ENCODE results near the gene PPP1R3F. TPM values are rescaled to one million over a fixed set of nuclear protein-coding genes. Genes with fewer than 3 reads are reported as not detected.
"Not testable (repeated sequence)": the region's sequence is repeated elsewhere in the genome, so short reads cannot be mapped to it uniquely, and the experiment has no call there.

Gene PPP1R3F
- total RNA-seq, 2 experiments from 2014 or later: 5.1 to 5.3 TPM

GRCh38 chrX:49291615-49292337 is 22.2 kb downstream of the PPP1R3F start:
- TF ChIP-seq EZH2phosphoT487 (IDR thresholded peaks at IDR 0.05; ENCODE audit: borderline replicate concordance, low read depth, low read length) (no peak), CTCF (conservative IDR thresholded peaks at IDR 0.05; ENCODE audit: low read length) (peak; percentile 75)
- ChIA-PET POLR2A (interaction anchor here (0.6 kb wide), 1 partner anchor 698 kb away, joined by 3 read pairs; no protein-coding TSS in a partner anchor), CTCF (ENCODE audit: unreplicated experiment) (interaction anchor here (0.6 kb wide), 1 partner anchor 1637 kb away, joined by 3 read pairs; no protein-coding TSS in a partner anchor)
- Histone ChIP-seq H2AFZ (ENCODE audit: low read length) (no peak overlapping the region), H3K9me3 (ENCODE audit: low read length) (no peaks in the 10 kb centered on the region), H4K20me1 (ENCODE audit: insufficient read depth, low read length) (no peaks in the 10 kb centered on the region), H3K4me2 (ENCODE audit: low read length) (no peak overlapping the region), H3K79me2 (ENCODE audit: insufficient read depth, low read depth, low read length) (no peaks in the 10 kb centered on the region), H3K27ac (ENCODE audit: low read depth, low read length, poor library complexity, severe bottlenecking) (no peak overlapping the region), H3K9me2 (ENCODE audit: insufficient read depth, low read length) (no peaks in the 10 kb centered on the region), H3K4me3 (ENCODE audit: low read depth, low read length, poor library complexity, severe bottlenecking) (no peak overlapping the region), H3K4me1 (ENCODE audit: insufficient read depth, low read length, poor library complexity, severe bottlenecking) (no peaks in the 10 kb centered on the region), H3K36me3 (ENCODE audit: insufficient read depth, low read length) (no peaks in the 10 kb centered on the region)
- DNase-seq (ENCODE audit: low spot score): peak; percentile 51
- no TSS peak for BruUV-seq (replicated peaks)
- intact Hi-C loops (cut with micrococcal nuclease; ENCODE audit: unreplicated experiment): no loop called here

- no TSS peak for BruUV-seq (replicated peaks)
- H3K79me2 ChIP-seq (ENCODE audit: insufficient read depth, low read depth, low read length): no peaks in the 10 kb centered on the region
- ChIA-PET CTCF (ENCODE audit: unreplicated experiment) (no interaction called here), POLR2A (no interaction called here)
- no peak overlapping the region for H3K27ac ChIP-seq (ENCODE audit: low read depth, low read length, poor library complexity, severe bottlenecking)
- no peaks in the 10 kb centered on the region for H3K4me1 ChIP-seq (ENCODE audit: insufficient read depth, low read length, poor library complexity, severe bottlenecking)
- no peak for DNase-seq (ENCODE audit: low spot score)
- H3K9me2 ChIP-seq (ENCODE audit: insufficient read depth, low read length): no peaks in the 10 kb centered on the region
- no peaks in the 10 kb centered on the region for H4K20me1 ChIP-seq (ENCODE audit: insufficient read depth, low read length)
- intact Hi-C loops (cut with micrococcal nuclease; ENCODE audit: unreplicated experiment): no loop called here
- no peak for TF ChIP-seq EZH2phosphoT487 (IDR thresholded peaks at IDR 0.05; ENCODE audit: borderline replicate concordance, low read depth, low read length)
- TF ChIP-seq CTCF (conservative IDR thresholded peaks at IDR 0.05; ENCODE audit: low read length): no peak
- no peak overlapping the region for H3K4me3 ChIP-seq (ENCODE audit: low read depth, low read length, poor library complexity, severe bottlenecking)
- H3K4me2 ChIP-seq (ENCODE audit: low read length): no peak overlapping the region
- H2AFZ ChIP-seq (ENCODE audit: low read length): no peak overlapping the region
- no peaks in the 10 kb centered on the region for H3K9me3 ChIP-seq (ENCODE audit: low read length)
- H3K36me3 ChIP-seq (ENCODE audit: insufficient read depth, low read length): no peaks in the 10 kb centered on the region
Observed at GRCh38 chrX:49292400-49293362, 23.1 kb downstream of the PPP1R3F start.

GRCh38 chrX:49299293-49299692 is 29.7 kb downstream of the PPP1R3F start:
- CTCF ChIA-PET (ENCODE audit: unreplicated experiment); POLR2A ChIA-PET: not testable (repeated sequence)

More at GRCh38 chrX:49299293-49299692, 29.7 kb downstream of the PPP1R3F start:
- H3K9me2 ChIP-seq (ENCODE audit: insufficient read depth, low read length); H4K20me1 ChIP-seq (ENCODE audit: insufficient read depth, low read length); BruUV-seq (replicated peaks); H3K4me2 ChIP-seq (ENCODE audit: low read length); H3K27ac ChIP-seq (ENCODE audit: low read depth, low read length, poor library complexity, severe bottlenecking); DNase-seq (ENCODE audit: low spot score); H3K4me1 ChIP-seq (ENCODE audit: insufficient read depth, low read length, poor library complexity, severe bottlenecking); H3K9me3 ChIP-seq (ENCODE audit: low read length); H3K79me2 ChIP-seq (ENCODE audit: insufficient read depth, low read depth, low read length); H3K4me3 ChIP-seq (ENCODE audit: low read depth, low read length, poor library complexity, severe bottlenecking); H3K36me3 ChIP-seq (ENCODE audit: insufficient read depth, low read length); H2AFZ ChIP-seq (ENCODE audit: low read length); intact Hi-C loops (cut with micrococcal nuclease; ENCODE audit: unreplicated experiment): not testable (repeated sequence)

Measured in OCI-LY7 (cell line).